Measurements from ENCODE around the gene NAA25.
"Not testable (repeated sequence)": the region's sequence is repeated elsewhere in the genome, so short reads cannot be mapped to it uniquely, and the experiment has no call there.

The NAA25 gene

GRCh38 chr12:112116232-112117060, 7.9 kb upstream of the NAA25 start:
- no peak for DNase-seq (ENCODE audit: low read depth in 2 of 3, low spot score in 1 of 3)

GRCh38 chr12:112115259-112116045, 6.9 kb upstream of the NAA25 start:
- DNase-seq (ENCODE audit: low read depth in 2 of 3, low spot score in 1 of 3) = no peak

- DNase-seq (ENCODE audit: low read depth in 2 of 3, low spot score in 1 of 3) = no peak
These were observed 4.0 kb upstream of the NAA25 start for GRCh38 chr12:112112409-112113133.

- DNase-seq (ENCODE audit: low read depth in 2 of 3, low spot score in 1 of 3) = no peak
These were observed 3.3 kb upstream of the NAA25 start for GRCh38 chr12:112111931-112112330.

- not testable (repeated sequence) for DNase-seq (ENCODE audit: low read depth in 2 of 3, low spot score in 1 of 3)
These were observed 2.4 kb upstream of the NAA25 start for GRCh38 chr12:112110787-112111662.

- peak in 1 of 3 donors; percentile 17 for DNase-seq (ENCODE audit: low read depth in 2 of 3, low spot score in 1 of 3)
These were observed 1.0 kb downstream of the NAA25 start for GRCh38 chr12:112107306-112108201.

- no peak for DNase-seq (ENCODE audit: low read depth in 2 of 3, low spot score in 1 of 3)
These were observed 2.7 kb downstream of the NAA25 start for GRCh38 chr12:112105891-112106290.

- no peak for DNase-seq (ENCODE audit: low read depth in 2 of 3, low spot score in 1 of 3)
These were observed 4.7 kb downstream of the NAA25 start for GRCh38 chr12:112103758-112104503.

GRCh38 chr12:112102746-112103145, 5.8 kb downstream of the NAA25 start:
- not testable (repeated sequence) for DNase-seq (ENCODE audit: low read depth in 2 of 3, low spot score in 1 of 3)

- no peak for DNase-seq (ENCODE audit: low read depth in 2 of 3, low spot score in 1 of 3)
These were observed 6.5 kb downstream of the NAA25 start for GRCh38 chr12:112102127-112102526.

- not testable (repeated sequence) for DNase-seq (ENCODE audit: low read depth in 2 of 3, low spot score in 1 of 3)
These were observed 8.1 kb downstream of the NAA25 start for GRCh38 chr12:112100500-112100899.

- no peak for DNase-seq (ENCODE audit: low read depth in 2 of 3, low spot score in 1 of 3)
These were observed 10.9 kb downstream of the NAA25 start for GRCh38 chr12:112097641-112098040.

- DNase-seq (ENCODE audit: low read depth in 2 of 3, low spot score in 1 of 3) = peak in 1 of 3 donors; percentile 52
These were observed 11.9 kb downstream of the NAA25 start for GRCh38 chr12:112096667-112097066.

GRCh38 chr12:112096070-112096469, 12.5 kb downstream of the NAA25 start:
- DNase-seq (ENCODE audit: low read depth in 2 of 3, low spot score in 1 of 3) = no peak

- DNase-seq (ENCODE audit: low read depth in 2 of 3, low spot score in 1 of 3) = no peak
These were observed 17.0 kb downstream of the NAA25 start for GRCh38 chr12:112091563-112091962.

- no peak for DNase-seq (ENCODE audit: low read depth in 2 of 3, low spot score in 1 of 3)
These were observed 20.7 kb downstream of the NAA25 start for GRCh38 chr12:112087851-112088250.

- DNase-seq (ENCODE audit: low read depth in 2 of 3, low spot score in 1 of 3) = no peak
These were observed 21.3 kb downstream of the NAA25 start for GRCh38 chr12:112087055-112087850.

GRCh38 chr12:112066566-112066965, 42.0 kb downstream of the NAA25 start:
- DNase-seq (ENCODE audit: low read depth in 2 of 3, low spot score in 1 of 3) = no peak
